HepG2 (cell line): Measurements from ENCODE around the gene AGAP1. TPM values are rescaled to one million over a fixed set of nuclear protein-coding genes. Genes with fewer than 3 reads are reported as not detected.

ENCODE experiments used
- CBX5 ChIP-seq: sonication (generic); formaldehyde crosslinking; IDR thresholded peaks from 2 replicates; pipeline ENCODE4 v1.4.0; 2020; ENCODE audit warnings: missing genetic modification reagents, borderline replicate concordance
- CTCF ChIP-seq: sonication (generic); formaldehyde crosslinking; IDR thresholded peaks from 2 replicates; pipeline ENCODE4 v1.5.0; 2020; ENCODE audit warnings: mild to moderate bottlenecking, missing genetic modification reagents, moderate library complexity
- EZH2 ChIP-seq: conservative IDR thresholded peaks from 2 replicates; pipeline ENCODE4 v1.6.1; 2012; ENCODE audit warnings: mild to moderate bottlenecking, low read depth, low read length, moderate library complexity
- IKZF1 ChIP-seq: fragments of 450-650 bp; IDR thresholded peaks from 2 replicates; pipeline ENCODE4 v1.7.1; 2016
- KLF12 ChIP-seq: sonication (generic); formaldehyde crosslinking; IDR thresholded peaks from 2 replicates; pipeline ENCODE4 v1.4.0; 2020; ENCODE audit warnings: missing genetic modification reagents, borderline replicate concordance
- KLF13 ChIP-seq: sonication (generic); formaldehyde crosslinking; IDR thresholded peaks from 2 replicates; pipeline ENCODE4 v1.4.0; 2020; ENCODE audit warnings: mild to moderate bottlenecking, missing genetic modification reagents
- MXI1 ChIP-seq: IDR thresholded peaks from 3 replicates; pipeline ENCODE4 v1.6.1; 2012; ENCODE audit warnings: low read depth, low read length, inconsistent platforms, borderline replicate concordance
- NCOA5 ChIP-seq: sonication (generic); formaldehyde crosslinking; IDR thresholded peaks from 2 replicates; pipeline ENCODE4 v1.4.0; 2020; ENCODE audit warnings: missing genetic modification reagents
- PLRG1 ChIP-seq: fragments of 450-650 bp; conservative IDR thresholded peaks from 2 replicates; pipeline ENCODE4 v1.6.1; 2016
- SMC3 ChIP-seq: IDR thresholded peaks from 2 replicates; pipeline ENCODE4 v1.6.1; 2011; ENCODE audit warnings: low read length, improper control_type of control experiment
- TCF12 ChIP-seq, 2 experiments: fragments of 450-650 bp in 1 of 2; sonication (generic) in 1 of 2; formaldehyde crosslinking in 1 of 2; IDR thresholded peaks; 2 replicates each; pipeline versions ENCODE4 v1.6.1 to v1.8.0; 2017 to 2022; ENCODE audit warnings: antibody characterized with exemption in 1 of 2, mild to moderate bottlenecking in 1 of 2, missing genetic modification reagents in 1 of 2, moderate library complexity in 1 of 2
- THAP8 ChIP-seq: sonication (generic); formaldehyde crosslinking; IDR thresholded peaks from 2 replicates; pipeline ENCODE4 v1.5.1; 2020; ENCODE audit warnings: missing genetic modification reagents, mild to moderate bottlenecking, borderline replicate concordance
- TOPORS ChIP-seq: sonication (generic); formaldehyde crosslinking; IDR thresholded peaks from 2 replicates; pipeline ENCODE4 v1.8.0; 2023; ENCODE audit warnings: mild to moderate bottlenecking, missing genetic modification reagents
- TRAFD1 ChIP-seq: sonication (generic); formaldehyde crosslinking; IDR thresholded peaks from 2 replicates; pipeline ENCODE4 v1.5.1; 2020; ENCODE audit warnings: missing genetic modification reagents, mild to moderate bottlenecking, borderline replicate concordance
- ZBTB49 ChIP-seq: sonication (generic); formaldehyde crosslinking; IDR thresholded peaks from 2 replicates; pipeline ENCODE4 v1.4.0; 2020; ENCODE audit warnings: missing genetic modification reagents, borderline replicate concordance
- ZFAT ChIP-seq: sonication (generic); formaldehyde crosslinking; conservative IDR thresholded peaks from 2 replicates; pipeline ENCODE4 v1.8.1; 2023; ENCODE audit warnings: missing genetic modification reagents, inconsistent platforms
- ZFP37 ChIP-seq: sonication (generic); formaldehyde crosslinking; IDR thresholded peaks from 2 replicates; pipeline ENCODE4 v1.4.0; 2020; ENCODE audit warnings: missing genetic modification reagents, borderline replicate concordance
- ZHX1 ChIP-seq: sonication (generic); formaldehyde crosslinking; IDR thresholded peaks from 2 replicates; pipeline ENCODE4 v1.8.1; 2022; ENCODE audit warnings: low read depth, mild to moderate bottlenecking, missing genetic modification reagents
- ZKSCAN8 ChIP-seq: IDR thresholded peaks from 2 replicates; pipeline ENCODE4 v1.6.1; 2016; ENCODE audit warnings: borderline replicate concordance, missing genetic modification reagents, missing compliant biosample characterization
- ZNF629 ChIP-seq: sonication (generic); formaldehyde crosslinking; conservative IDR thresholded peaks from 2 replicates; pipeline ENCODE4 v1.5.0; 2020; ENCODE audit warnings: missing genetic modification reagents
- polyA plus RNA-seq, 8 experiments: library from polyadenylated mRNA; depleted of rRNA in 3 of 8; stranded (reverse) in 7 of 8; unstranded in 1 of 8; fragments of >200 nt; fragmentation: Illumina TruSeq in 4 of 8; extraction: Trizol in 4 of 8; gene quantifications; 2 replicates each; pipeline versions ENCODE4 v1.2.1 to v1.2.3, GENCODE V29; 2011 to 2016; ENCODE audit warnings: low read depth in 4 of 8, missing spikeins in 1 of 8, mixed read lengths in 1 of 8; ENCODE audit not compliant: insufficient read depth in 1 of 8
- total RNA-seq, 5 experiments: library from RNA; depleted of rRNA; stranded (reverse); fragments of >200 nt; fragmentation: Illumina TruSeq; extraction: Trizol; gene quantifications; 2 replicates each; pipeline ENCODE4 v1.2.3, GENCODE V29; 2016; ENCODE audit warnings: low read depth in 1 of 5

Gene AGAP1
- total and polyA plus RNA-seq, 2 of the 13 experiments (the other 11 are each of a cell fraction or from before 2014, with no cell fraction given), result 21.2 to 32.7 TPM

- no peak for TF ChIP-seq ZBTB49 (CRISPR knock-in tag)
- no peak for TF ChIP-seq TCF12 (IDR thresholded peaks at IDR 0.05)
- TF ChIP-seq TCF12 (CRISPR knock-in tag; IDR thresholded peaks at IDR 0.05), result no peak
- no peak for TF ChIP-seq EZH2
- no peak for TF ChIP-seq SMC3
- no peak for TF ChIP-seq ZKSCAN8 (CRISPR knock-in tag)
- no peak for TF ChIP-seq ZNF629
- TF ChIP-seq CTCF (CRISPR knock-in tag), result peak; percentile 47
- no peak for TF ChIP-seq CBX5 (CRISPR knock-in tag)
- TF ChIP-seq NCOA5 (CRISPR knock-in tag), result no peak
- TF ChIP-seq TRAFD1 (CRISPR knock-in tag), result no peak
- no peak for TF ChIP-seq MXI1
- no peak for TF ChIP-seq ZHX1 (CRISPR knock-in tag)
- TF ChIP-seq IKZF1, result no peak
- no peak for TF ChIP-seq ZFAT (CRISPR knock-in tag)
- TF ChIP-seq KLF12, result no peak
- TF ChIP-seq ZFP37 (CRISPR knock-in tag), result no peak
- no peak for TF ChIP-seq THAP8
- no peak for TF ChIP-seq TOPORS (CRISPR knock-in tag)
- no peak for TF ChIP-seq PLRG1
- TF ChIP-seq KLF13, result no peak
These were observed 1.8 kb downstream of the AGAP1 start (continued) for GRCh38 chr2:235495373-235496238.
